ENCODE measurements around the gene MRPS27. TPM values are rescaled to one million over a fixed set of nuclear protein-coding genes. Genes with fewer than 3 reads are reported as not detected.

The MRPS27 gene
- total RNA-seq, 1 experiment from 2014 or later = 88.6 TPM

- intact Hi-C loops (cut with micrococcal nuclease; ENCODE audit: unreplicated experiment) = no loop called here
- H3K9me3 ChIP-seq (ENCODE audit: low read depth, low read length, poor library complexity, severe bottlenecking) = no peaks in the 10 kb centered on the region
- TF ChIP-seq CTCF (conservative IDR thresholded peaks at IDR 0.05; ENCODE audit: low read depth, low read length) = no peak
- TF ChIP-seq EZH2 (IDR thresholded peaks at IDR 0.05; ENCODE audit: borderline replicate concordance, low read depth, low read length, poor library complexity, severe bottlenecking) = no peak
- no peaks in the 10 kb centered on the region for H3K36me3 ChIP-seq (ENCODE audit: insufficient read depth, low read length, poor library complexity, severe bottlenecking)
- no peak overlapping the region for H3K27ac ChIP-seq (ENCODE audit: low read depth, low read length, poor library complexity, severe bottlenecking)
- CTCF ChIA-PET = no interaction called here
- H3K27me3 ChIP-seq (replicated peaks; ENCODE audit: insufficient read depth, low read depth, low read length, poor library complexity) = no peaks in the 10 kb centered on the region
- no peak for DNase-seq (ENCODE audit: low spot score)
- no TSS peak for BruUV-seq (replicated peaks)
- no peak overlapping the region for H3K4me3 ChIP-seq (ENCODE audit: low read depth, low read length, poor library complexity, severe bottlenecking)
- POLR2A ChIA-PET (ENCODE audit: low non-redundant PET) = no interaction called here
- no peaks in the 10 kb centered on the region for H3K4me1 ChIP-seq (ENCODE audit: insufficient read depth, low read length, poor library complexity, severe bottlenecking)
Measured at GRCh38 chr5:72273547-72273946, 46.5 kb downstream of the MRPS27 start.

GRCh38 chr5:72272398-72272797, 47.6 kb downstream of the MRPS27 start:
- CTCF ChIA-PET = no interaction called here
- no peaks in the 10 kb centered on the region for H3K4me1 ChIP-seq (ENCODE audit: insufficient read depth, low read length, poor library complexity, severe bottlenecking)
- H3K9me3 ChIP-seq (ENCODE audit: low read depth, low read length, poor library complexity, severe bottlenecking) = no peaks in the 10 kb centered on the region
- intact Hi-C loops (cut with micrococcal nuclease; ENCODE audit: unreplicated experiment) = no loop called here
- H3K27me3 ChIP-seq (replicated peaks; ENCODE audit: insufficient read depth, low read depth, low read length, poor library complexity) = no peaks in the 10 kb centered on the region
- no TSS peak for BruUV-seq (replicated peaks)
- TF ChIP-seq EZH2 (IDR thresholded peaks at IDR 0.05; ENCODE audit: borderline replicate concordance, low read depth, low read length, poor library complexity, severe bottlenecking) (no peak), CTCF (conservative IDR thresholded peaks at IDR 0.05; ENCODE audit: low read depth, low read length) (no peak)
- no peaks in the 10 kb centered on the region for H3K36me3 ChIP-seq (ENCODE audit: insufficient read depth, low read length, poor library complexity, severe bottlenecking)
- POLR2A ChIA-PET (ENCODE audit: low non-redundant PET) = no interaction called here
- no peak overlapping the region for H3K4me3 ChIP-seq (ENCODE audit: low read depth, low read length, poor library complexity, severe bottlenecking)
- no peak for DNase-seq (ENCODE audit: low spot score)
- H3K27ac ChIP-seq (ENCODE audit: low read depth, low read length, poor library complexity, severe bottlenecking) = no peak overlapping the region

- Histone ChIP-seq H3K27me3 (replicated peaks; ENCODE audit: insufficient read depth, low read depth, low read length, poor library complexity) (no peaks in the 10 kb centered on the region), H3K4me1 (ENCODE audit: insufficient read depth, low read length, poor library complexity, severe bottlenecking) (no peaks in the 10 kb centered on the region), H3K27ac (ENCODE audit: low read depth, low read length, poor library complexity, severe bottlenecking) (no peak overlapping the region), H3K4me3 (ENCODE audit: low read depth, low read length, poor library complexity, severe bottlenecking) (no peak overlapping the region), H3K9me3 (ENCODE audit: low read depth, low read length, poor library complexity, severe bottlenecking) (no peaks in the 10 kb centered on the region), H3K36me3 (ENCODE audit: insufficient read depth, low read length, poor library complexity, severe bottlenecking) (no peaks in the 10 kb centered on the region)
- CTCF ChIA-PET = no interaction called here
- DNase-seq (ENCODE audit: low spot score) = no peak
- TF ChIP-seq EZH2 (IDR thresholded peaks at IDR 0.05; ENCODE audit: borderline replicate concordance, low read depth, low read length, poor library complexity, severe bottlenecking) = no peak
- TF ChIP-seq CTCF (conservative IDR thresholded peaks at IDR 0.05; ENCODE audit: low read depth, low read length) = no peak
- POLR2A ChIA-PET (ENCODE audit: low non-redundant PET) = no interaction called here
- intact Hi-C loops (cut with micrococcal nuclease; ENCODE audit: unreplicated experiment) = no loop called here
- BruUV-seq (replicated peaks) = no TSS peak
Measured at GRCh38 chr5:72271702-72272101, 48.3 kb downstream of the MRPS27 start.

Measured in A673 (cell line).